ENCODE data around the gene ZDHHC14. TPM values are rescaled to one million over a fixed set of nuclear protein-coding genes. Genes with fewer than 3 reads are reported as not detected.

The ZDHHC14 gene
- total RNA-seq, 1 experiment from 2014 or later: 4.9 TPM

- intact Hi-C loops (cut with micrococcal nuclease): loop anchor here (10.0 kb wide), 1 partner anchor 105 kb away; no protein-coding TSS in a partner anchor
- BruUV-seq (replicated peaks): no TSS peak
- TF ChIP-seq EZH2 (IDR thresholded peaks at IDR 0.05; ENCODE audit: low read length, unreplicated experiment): no peak
- TF ChIP-seq CTCF (conservative IDR thresholded peaks at IDR 0.05; ENCODE audit: low read depth, low read length): no peak
- no peak for TF ChIP-seq EZH2phosphoT487 (IDR thresholded peaks at IDR 0.05; ENCODE audit: borderline replicate concordance, low read length)
Observed at GRCh38 chr6:157659536-157660271, 278.7 kb downstream of the ZDHHC14 start.

GRCh38 chr6:157660414-157660813 lies 279.4 kb downstream of the ZDHHC14 start:
- TF ChIP-seq EZH2phosphoT487 (IDR thresholded peaks at IDR 0.05; ENCODE audit: borderline replicate concordance, low read length) (no peak), CTCF (conservative IDR thresholded peaks at IDR 0.05; ENCODE audit: low read depth, low read length) (no peak), EZH2 (IDR thresholded peaks at IDR 0.05; ENCODE audit: low read length, unreplicated experiment) (no peak)
- Histone ChIP-seq H3F3A (ENCODE audit: low read length, unreplicated experiment) (no peaks in the 10 kb centered on the region), H3K27me3 (ENCODE audit: low read length) (no peaks in the 10 kb centered on the region), H3K4me3 (ENCODE audit: low read length) (no peak overlapping the region), H3K36me3 (ENCODE audit: low read depth, low read length) (no peaks in the 10 kb centered on the region), H3K4me1 (ENCODE audit: insufficient read depth, low read length) (no peaks in the 10 kb centered on the region), H3K79me2 (ENCODE audit: low read length) (no peaks in the 10 kb centered on the region), H3K9me3 (ENCODE audit: low read length) (no peaks in the 10 kb centered on the region), H4K20me1 (ENCODE audit: low read length) (no peaks in the 10 kb centered on the region), H3K9me2 (replicated peaks; ENCODE audit: low read length) (no peaks in the 10 kb centered on the region), H3K27ac (ENCODE audit: low read length) (no peak overlapping the region), H2AFZ (ENCODE audit: low read length) (no peak overlapping the region), H3K4me2 (ENCODE audit: low read length) (no peak overlapping the region), H3K9ac (ENCODE audit: low read length) (no peak overlapping the region)
- POLR2A ChIA-PET (ENCODE audit: unreplicated experiment): no interaction called here
- no peak for DNase-seq
- CTCF ChIA-PET: no interaction called here
- no peak for ATAC-seq
- no TSS peak for BruUV-seq (replicated peaks)
- intact Hi-C loops (cut with micrococcal nuclease): loop anchor here (10.0 kb wide), 1 partner anchor 104 kb away; no protein-coding TSS in a partner anchor

More at GRCh38 chr6:157659536-157660271, 278.7 kb downstream of the ZDHHC14 start:
- Histone ChIP-seq H3F3A (ENCODE audit: low read length, unreplicated experiment) (no peaks in the 10 kb centered on the region), H3K27me3 (ENCODE audit: low read length) (no peaks in the 10 kb centered on the region), H4K20me1 (ENCODE audit: low read length) (no peaks in the 10 kb centered on the region), H3K36me3 (ENCODE audit: low read depth, low read length) (no peaks in the 10 kb centered on the region), H3K9ac (ENCODE audit: low read length) (no peak overlapping the region), H3K4me3 (ENCODE audit: low read length) (no peak overlapping the region), H3K9me3 (ENCODE audit: low read length) (no peaks in the 10 kb centered on the region), H3K4me2 (ENCODE audit: low read length) (no peak overlapping the region), H3K27ac (ENCODE audit: low read length) (no peak overlapping the region), H2AFZ (ENCODE audit: low read length) (no peak overlapping the region), H3K79me2 (ENCODE audit: low read length) (no peaks in the 10 kb centered on the region), H3K4me1 (ENCODE audit: insufficient read depth, low read length) (no peaks in the 10 kb centered on the region), H3K9me2 (replicated peaks; ENCODE audit: low read length) (no peaks in the 10 kb centered on the region)
- ATAC-seq (no peak), DNase-seq (no peak)
- ChIA-PET CTCF (no interaction called here), POLR2A (ENCODE audit: unreplicated experiment) (no interaction called here)

GRCh38 chr6:157661652-157662051 lies 280.7 kb downstream of the ZDHHC14 start:
- H3K9ac ChIP-seq (ENCODE audit: low read length): no peak overlapping the region
- no peaks in the 10 kb centered on the region for H3F3A ChIP-seq (ENCODE audit: low read length, unreplicated experiment)
- H3K4me1 ChIP-seq (ENCODE audit: insufficient read depth, low read length): no peaks in the 10 kb centered on the region
- DNase-seq (no peak), ATAC-seq (no peak)
- no peak overlapping the region for H2AFZ ChIP-seq (ENCODE audit: low read length)
- H3K79me2 ChIP-seq (ENCODE audit: low read length): no peaks in the 10 kb centered on the region
- no peaks in the 10 kb centered on the region for H3K9me2 ChIP-seq (replicated peaks; ENCODE audit: low read length)
- H3K4me3 ChIP-seq (ENCODE audit: low read length): no peak overlapping the region
- H3K27ac ChIP-seq (ENCODE audit: low read length): no peak overlapping the region
- no peaks in the 10 kb centered on the region for H4K20me1 ChIP-seq (ENCODE audit: low read length)
- TF ChIP-seq CTCF (conservative IDR thresholded peaks at IDR 0.05; ENCODE audit: low read depth, low read length) (no peak), EZH2phosphoT487 (IDR thresholded peaks at IDR 0.05; ENCODE audit: borderline replicate concordance, low read length) (no peak), EZH2 (IDR thresholded peaks at IDR 0.05; ENCODE audit: low read length, unreplicated experiment) (no peak)
- ChIA-PET CTCF (no interaction called here), POLR2A (ENCODE audit: unreplicated experiment) (no interaction called here)
- BruUV-seq (replicated peaks): no TSS peak
- intact Hi-C loops (cut with micrococcal nuclease): loop anchor here (10.0 kb wide), 1 partner anchor 103 kb away; no protein-coding TSS in a partner anchor
- H3K4me2 ChIP-seq (ENCODE audit: low read length): no peak overlapping the region
- no peaks in the 10 kb centered on the region for H3K27me3 ChIP-seq (ENCODE audit: low read length)
- no peaks in the 10 kb centered on the region for H3K36me3 ChIP-seq (ENCODE audit: low read depth, low read length)
- no peaks in the 10 kb centered on the region for H3K9me3 ChIP-seq (ENCODE audit: low read length)

Measured in PC-3 (cell line).